Kidney (tissue), 14 donors: Measurements from ENCODE around the gene RREB1. TPM values are rescaled to one million over a fixed set of nuclear protein-coding genes. Genes with fewer than 3 reads are reported as not detected.
A peak's percentile ranks its signal among the peaks of the same experiment; 100 is the strongest.

ENCODE experiments used
- DNase-seq, 5 donors: peaks; one replicate each; pipeline ENCODE4 v3.0.0-alpha.2; 2013 to 2020
- FAIRE-seq: peaks from 2 replicates; lab custom pipeline; 2012; peaks lifted over from hg19 to GRCh38; lab: Jason Lieb, UNC
- H3K27ac ChIP-seq, 2 donors: one replicate each; pipeline ENCODE4 v1.7.0; 2013; ENCODE audit warnings: low read depth in 2 of 2, low read length in 2 of 2, inconsistent platforms in 1 of 2
- H3K27me3 ChIP-seq: one replicate; pipeline ENCODE4 v1.7.1; 2013; ENCODE audit warnings: low read length, inconsistent platforms; ENCODE audit not compliant: control insufficient read depth, insufficient read depth
- H3K36me3 ChIP-seq, 3 donors: one replicate each; pipeline versions ENCODE4 v1.7.0 to v1.7.1; 2013; ENCODE audit warnings: low read length in 3 of 3, control low read depth in 1 of 3, inconsistent platforms in 1 of 3; ENCODE audit not compliant: insufficient read depth in 3 of 3, control insufficient read depth in 2 of 3
- H3K4me1 ChIP-seq, 3 donors: one replicate each; pipeline versions ENCODE4 v1.7.0 to v1.7.1; 2013; ENCODE audit warnings: low read length in 3 of 3, inconsistent platforms in 1 of 3, low read depth in 1 of 3; ENCODE audit not compliant: control insufficient read depth in 2 of 3, insufficient read depth in 2 of 3
- H3K4me3 ChIP-seq, 3 donors: one replicate each; pipeline versions ENCODE4 v1.7.0 to v1.8.1; 2013; ENCODE audit warnings: low read length in 3 of 3, control low read depth in 1 of 3, inconsistent platforms in 1 of 3
- H3K9ac ChIP-seq, 3 donors: one replicate each; pipeline versions ENCODE4 v1.7.0 to v1.7.1; 2013; ENCODE audit warnings: low read length in 3 of 3, control low read depth in 1 of 3, inconsistent platforms in 1 of 3
- H3K9me3 ChIP-seq, 3 donors: one replicate each; pipeline versions ENCODE4 v1.7.0 to v1.7.1; 2013; ENCODE audit warnings: low read length in 3 of 3, control low read depth in 1 of 3, inconsistent platforms in 1 of 3; ENCODE audit not compliant: control insufficient read depth in 2 of 3, insufficient read depth in 1 of 3
- intact Hi-C: fragments of 100-400 bp; cut with DNase I; formaldehyde crosslinking; loops from one replicate; pipeline ENCODE4 v1.11.1; 2022
- polyA plus RNA-seq: library from polyadenylated mRNA; stranded (reverse); fragments of 350-450 nt; fragmentation: Illumina TruSeq; extraction: RNeasy Lipid Tissue Mini Kit (QIAGEN cat#74804); gene quantifications from one replicate; pipeline ENCODE4 v1.2.3, GENCODE V29; 2014; ENCODE audit warnings: low read depth, low replicate concordance; ENCODE audit not compliant: insufficient read depth
- total RNA-seq: library from RNA; stranded (reverse); fragmentation: NEBNext Ultra II Directional; extraction: Animal tissue kit (Norgen Biotek cat#: 25700); gene quantifications from one replicate; pipeline ENCODE4 v1.2.1, GENCODE V29; 2021
- TF ChIP-seq, protein P1 (sequence below): IDR thresholded peaks from 3 replicates; pipeline ENCODE4 v1.5.1; 2012; ENCODE audit warnings: mild to moderate bottlenecking, moderate library complexity, borderline replicate concordance; ENCODE audit not compliant: insufficient read depth; ENCODE audit errors: extremely low read depth
- donor health status: control.
- donor health status: control.
- donor health status: control.
- donor health status: control.
- donor health status: control.
- donor health status: DM: yes; HTN: yes; CAD: no.
- donor health status: Normal renal cell carcinoma (clear cell type).

RREB1 gene
- total and polyA plus RNA-seq, 2 donors from 2014 or later, result 5.9 to 56.5 TPM

DNA sequence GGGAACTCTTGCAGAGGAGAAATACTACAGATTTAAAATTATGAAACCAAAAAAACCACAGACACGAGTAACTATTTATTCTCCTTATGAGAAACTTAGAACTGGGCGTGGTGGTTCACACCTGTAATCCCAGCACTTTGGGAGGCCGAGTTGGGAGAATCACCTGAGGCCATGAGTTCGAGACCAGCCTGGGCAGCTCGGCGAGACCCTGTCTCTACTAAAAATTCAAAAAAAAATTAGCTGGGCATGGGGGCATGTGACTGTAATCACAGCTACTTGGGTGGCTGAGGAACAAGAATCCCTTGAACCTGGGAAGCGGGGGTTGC lies 168.4 kb downstream of the RREB1 start:
- FAIRE-seq (no peak), DNase-seq (peak in 1 of 5 donors; percentile 46)
- H3K27me3 ChIP-seq, result no peaks in the 10 kb centered on the region
- no peaks in the 10 kb centered on the region for H3K36me3 ChIP-seq
- TF ChIP-seq, protein P1, sequence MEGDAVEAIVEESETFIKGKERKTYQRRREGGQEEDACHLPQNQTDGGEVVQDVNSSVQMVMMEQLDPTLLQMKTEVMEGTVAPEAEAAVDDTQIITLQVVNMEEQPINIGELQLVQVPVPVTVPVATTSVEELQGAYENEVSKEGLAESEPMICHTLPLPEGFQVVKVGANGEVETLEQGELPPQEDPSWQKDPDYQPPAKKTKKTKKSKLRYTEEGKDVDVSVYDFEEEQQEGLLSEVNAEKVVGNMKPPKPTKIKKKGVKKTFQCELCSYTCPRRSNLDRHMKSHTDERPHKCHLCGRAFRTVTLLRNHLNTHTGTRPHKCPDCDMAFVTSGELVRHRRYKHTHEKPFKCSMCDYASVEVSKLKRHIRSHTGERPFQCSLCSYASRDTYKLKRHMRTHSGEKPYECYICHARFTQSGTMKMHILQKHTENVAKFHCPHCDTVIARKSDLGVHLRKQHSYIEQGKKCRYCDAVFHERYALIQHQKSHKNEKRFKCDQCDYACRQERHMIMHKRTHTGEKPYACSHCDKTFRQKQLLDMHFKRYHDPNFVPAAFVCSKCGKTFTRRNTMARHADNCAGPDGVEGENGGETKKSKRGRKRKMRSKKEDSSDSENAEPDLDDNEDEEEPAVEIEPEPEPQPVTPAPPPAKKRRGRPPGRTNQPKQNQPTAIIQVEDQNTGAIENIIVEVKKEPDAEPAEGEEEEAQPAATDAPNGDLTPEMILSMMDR, result no peak
- no peaks in the 10 kb centered on the region for H3K4me1 ChIP-seq
- no peak overlapping the region for H3K27ac ChIP-seq
- no peak overlapping the region for H3K4me3 ChIP-seq
- no peaks in the 10 kb centered on the region for H3K9me3 ChIP-seq
- no peak overlapping the region for H3K9ac ChIP-seq
- intact Hi-C loops, result no loop called here

DNA sequence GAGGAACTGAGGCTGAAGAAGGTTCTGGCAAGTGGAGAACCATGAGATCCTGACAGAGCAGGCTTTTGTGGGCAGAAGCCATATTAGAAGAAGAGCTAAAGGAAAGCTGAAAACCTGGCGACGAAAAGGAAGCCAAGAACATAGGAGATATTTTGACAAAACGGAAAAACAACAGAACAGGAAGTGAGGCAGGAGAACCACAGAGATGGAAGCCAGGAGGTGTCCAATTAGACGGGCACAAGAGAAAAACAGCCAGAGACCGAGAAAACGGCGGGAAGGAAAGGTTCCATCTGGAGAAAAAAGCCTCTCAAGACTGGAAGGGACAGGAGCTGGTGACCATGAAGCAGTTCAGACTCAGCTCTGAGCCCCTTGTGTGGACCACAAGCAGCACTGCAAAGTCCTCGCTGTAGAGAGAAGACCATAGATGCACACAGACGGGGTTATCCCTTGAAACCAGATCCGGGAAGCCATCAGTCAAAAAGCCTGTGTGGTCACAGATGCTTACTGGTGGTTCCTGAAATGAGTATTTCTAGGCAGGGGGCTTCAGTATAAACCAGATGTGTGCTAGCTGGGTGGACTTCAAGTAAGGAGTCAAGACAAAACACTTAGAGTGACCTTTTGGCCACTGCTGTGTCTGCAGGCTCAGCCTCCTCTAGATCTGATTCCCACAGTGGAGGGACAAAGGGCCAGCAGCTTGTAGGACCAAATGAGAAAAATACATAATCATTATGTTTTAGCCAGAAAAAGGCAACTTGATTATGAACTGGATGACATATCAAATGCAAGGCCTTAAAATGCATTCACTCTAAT lies 174.5 kb downstream of the RREB1 start:
- no peak overlapping the region for H3K27ac ChIP-seq
- H3K9ac ChIP-seq, result no peak overlapping the region
- H3K27me3 ChIP-seq, result no peaks in the 10 kb centered on the region
- no peaks in the 10 kb centered on the region for H3K9me3 ChIP-seq
- TF ChIP-seq, protein P1, result no peak
- DNase-seq (no peak), FAIRE-seq (no peak)
- H3K4me1 ChIP-seq, result no peaks in the 10 kb centered on the region
- no peak overlapping the region for H3K4me3 ChIP-seq
- H3K36me3 ChIP-seq, result peaks cover 0 to 11% (median 0%) of the 10 kb centered on the region in 3 donors
- intact Hi-C loops, result no loop called here

DNA sequence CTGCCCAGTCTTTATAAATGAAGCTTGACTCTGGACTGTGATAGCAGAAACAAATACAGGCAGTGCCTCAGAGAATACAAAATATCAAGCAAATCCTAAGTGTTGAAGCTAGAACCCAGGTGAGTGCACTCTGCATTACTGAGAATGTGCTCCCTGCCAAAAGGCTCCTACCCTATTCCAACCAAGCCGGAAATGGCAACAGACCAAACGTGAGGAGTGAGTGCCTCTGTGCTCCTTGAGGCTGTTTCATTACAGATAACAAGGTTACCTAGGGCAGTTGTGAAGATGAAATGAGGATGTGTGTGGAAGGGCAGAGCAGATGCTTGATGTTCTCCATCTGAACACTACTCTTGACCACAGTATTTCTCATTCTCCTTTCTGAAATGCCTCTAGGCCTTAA lies 175.9 kb downstream of the RREB1 start:
- Histone ChIP-seq H3K9ac (no peak overlapping the region), H3K4me1 (no peaks in the 10 kb centered on the region), H3K27ac (no peak overlapping the region), H3K4me3 (no peak overlapping the region), H3K9me3 (no peaks in the 10 kb centered on the region), H3K36me3 (peaks cover 0 to 11% (median under 1%) of the 10 kb centered on the region in 3 donors), H3K27me3 (no peaks in the 10 kb centered on the region)
- TF ChIP-seq, protein P1, result no peak
- FAIRE-seq (no peak), DNase-seq (no peak)
- intact Hi-C loops, result no loop called here
